HepG2 (cell line): Measurements from ENCODE around the gene LYRM1. TPM values are rescaled to one million over a fixed set of nuclear protein-coding genes. Genes with fewer than 3 reads are reported as not detected.

Experiments used
- ASH2L ChIP-seq: fragments of 300-600, 200-600 bp; sonication (generic); IDR thresholded peaks from 2 replicates; pipeline ENCODE4 v1.7.0; 2017; ENCODE audit warnings: low read depth, mild to moderate bottlenecking, moderate library complexity, mixed read lengths, low read length; ENCODE audit not compliant: insufficient read length
- FOXA3 ChIP-seq: IDR thresholded peaks from 2 replicates; pipeline ENCODE4 v1.6.1; 2016; ENCODE audit warnings: missing genetic modification reagents, missing compliant biosample characterization
- IKZF4 ChIP-seq: sonication (generic); formaldehyde crosslinking; IDR thresholded peaks from 2 replicates; pipeline ENCODE4 v1.5.1; 2020; ENCODE audit warnings: borderline replicate concordance, mild to moderate bottlenecking, low read depth, missing genetic modification reagents; ENCODE audit errors: not compliant biosample characterization
- MBNL3 ChIP-seq: fragments of 250-450 bp; sonication (Bioruptor Pico); conservative IDR thresholded peaks from 2 replicates; pipeline ENCODE4 v1.8.0; 2022; ENCODE audit warnings: mild to moderate bottlenecking, inconsistent platforms
- MED8 ChIP-seq: sonication (generic); formaldehyde crosslinking; IDR thresholded peaks from 2 replicates; pipeline ENCODE4 v1.8.1; 2023; ENCODE audit warnings: mild to moderate bottlenecking, missing genetic modification reagents; ENCODE audit not compliant: insufficient replicate concordance
- MZF1 ChIP-seq: sonication (generic); formaldehyde crosslinking; IDR thresholded peaks from 2 replicates; pipeline ENCODE4 v1.8.1; 2023; ENCODE audit warnings: mild to moderate bottlenecking, missing genetic modification reagents, borderline replicate concordance
- SAFB2 ChIP-seq: sonication (generic); formaldehyde crosslinking; IDR thresholded peaks from 2 replicates; pipeline ENCODE4 v1.5.1; 2020; ENCODE audit warnings: missing genetic modification reagents, low read depth, mild to moderate bottlenecking, borderline replicate concordance
- SMAD3 ChIP-seq: sonication (generic); formaldehyde crosslinking; IDR thresholded peaks from 2 replicates; pipeline ENCODE4 v1.4.0; 2020; ENCODE audit warnings: missing genetic modification reagents
- SMAD9 ChIP-seq: sonication (generic); formaldehyde crosslinking; IDR thresholded peaks from 2 replicates; pipeline ENCODE4 v1.5.1; 2020; ENCODE audit warnings: mild to moderate bottlenecking, missing genetic modification reagents
- TSC22D2 ChIP-seq: sonication (generic); formaldehyde crosslinking; IDR thresholded peaks from 2 replicates; pipeline ENCODE4 v1.5.1; 2020; ENCODE audit warnings: missing genetic modification reagents, mild to moderate bottlenecking, borderline replicate concordance
- XBP1 ChIP-seq: sonication (generic); formaldehyde crosslinking; IDR thresholded peaks from 2 replicates; pipeline ENCODE4 v1.5.0; 2020; ENCODE audit warnings: missing genetic modification reagents
- ZBTB8A ChIP-seq: sonication (generic); formaldehyde crosslinking; IDR thresholded peaks from 2 replicates; pipeline ENCODE4 v1.4.0; 2020; ENCODE audit warnings: mild to moderate bottlenecking, low read depth, missing genetic modification reagents, borderline replicate concordance
- ZNF138 ChIP-seq: sonication (generic); formaldehyde crosslinking; IDR thresholded peaks from 2 replicates; pipeline ENCODE4 v1.5.0; 2020; ENCODE audit warnings: mild to moderate bottlenecking, low read depth, missing genetic modification reagents
- ZNF34 ChIP-seq: sonication (generic); formaldehyde crosslinking; IDR thresholded peaks from 2 replicates; pipeline ENCODE4 v1.4.0; 2020; ENCODE audit warnings: mild to moderate bottlenecking, missing genetic modification reagents, borderline replicate concordance
- ZNF672 ChIP-seq: sonication (generic); formaldehyde crosslinking; IDR thresholded peaks from 2 replicates; pipeline ENCODE4 v1.8.1; 2022; ENCODE audit warnings: missing genetic modification reagents
- ZNF724P ChIP-seq: sonication (generic); formaldehyde crosslinking; IDR thresholded peaks from 2 replicates; pipeline ENCODE4 v1.8.0; 2022; ENCODE audit warnings: missing genetic modification reagents, borderline replicate concordance
- ZNF781 ChIP-seq: sonication (generic); formaldehyde crosslinking; IDR thresholded peaks from 2 replicates; pipeline ENCODE4 v1.5.1; 2020; ENCODE audit warnings: borderline replicate concordance, mild to moderate bottlenecking, missing genetic modification reagents; ENCODE audit errors: not compliant biosample characterization
- polyA plus RNA-seq, 8 experiments: library from polyadenylated mRNA; depleted of rRNA in 3 of 8; stranded (reverse) in 7 of 8; unstranded in 1 of 8; fragments of >200 nt; fragmentation: Illumina TruSeq in 4 of 8; extraction: Trizol in 4 of 8; gene quantifications; 2 replicates each; pipeline versions ENCODE4 v1.2.1 to v1.2.3, GENCODE V29; 2011 to 2016; ENCODE audit warnings: low read depth in 4 of 8, missing spikeins in 1 of 8, mixed read lengths in 1 of 8; ENCODE audit not compliant: insufficient read depth in 1 of 8
- total RNA-seq, 5 experiments: library from RNA; depleted of rRNA; stranded (reverse); fragments of >200 nt; fragmentation: Illumina TruSeq; extraction: Trizol; gene quantifications; 2 replicates each; pipeline ENCODE4 v1.2.3, GENCODE V29; 2016; ENCODE audit warnings: low read depth in 1 of 5
- TF ChIP-seq, protein P1 (sequence below): IDR thresholded peaks from 2 replicates; pipeline ENCODE4 v1.6.1; 2016
- TF ChIP-seq, protein P2 (sequence below): sonication (generic); formaldehyde crosslinking; IDR thresholded peaks from 2 replicates; pipeline ENCODE4 v1.4.0; 2020; ENCODE audit warnings: missing genetic modification reagents
- TF ChIP-seq, protein P3 (sequence below): sonication (generic); formaldehyde crosslinking; IDR thresholded peaks from 2 replicates; pipeline ENCODE4 v1.5.0; 2020; ENCODE audit warnings: mild to moderate bottlenecking, missing genetic modification reagents

LYRM1 gene
- total and polyA plus RNA-seq, 2 of the 13 experiments (the other 11 are each of a cell fraction or from before 2014, with no cell fraction given), result 59.2 to 82.6 TPM

DNA sequence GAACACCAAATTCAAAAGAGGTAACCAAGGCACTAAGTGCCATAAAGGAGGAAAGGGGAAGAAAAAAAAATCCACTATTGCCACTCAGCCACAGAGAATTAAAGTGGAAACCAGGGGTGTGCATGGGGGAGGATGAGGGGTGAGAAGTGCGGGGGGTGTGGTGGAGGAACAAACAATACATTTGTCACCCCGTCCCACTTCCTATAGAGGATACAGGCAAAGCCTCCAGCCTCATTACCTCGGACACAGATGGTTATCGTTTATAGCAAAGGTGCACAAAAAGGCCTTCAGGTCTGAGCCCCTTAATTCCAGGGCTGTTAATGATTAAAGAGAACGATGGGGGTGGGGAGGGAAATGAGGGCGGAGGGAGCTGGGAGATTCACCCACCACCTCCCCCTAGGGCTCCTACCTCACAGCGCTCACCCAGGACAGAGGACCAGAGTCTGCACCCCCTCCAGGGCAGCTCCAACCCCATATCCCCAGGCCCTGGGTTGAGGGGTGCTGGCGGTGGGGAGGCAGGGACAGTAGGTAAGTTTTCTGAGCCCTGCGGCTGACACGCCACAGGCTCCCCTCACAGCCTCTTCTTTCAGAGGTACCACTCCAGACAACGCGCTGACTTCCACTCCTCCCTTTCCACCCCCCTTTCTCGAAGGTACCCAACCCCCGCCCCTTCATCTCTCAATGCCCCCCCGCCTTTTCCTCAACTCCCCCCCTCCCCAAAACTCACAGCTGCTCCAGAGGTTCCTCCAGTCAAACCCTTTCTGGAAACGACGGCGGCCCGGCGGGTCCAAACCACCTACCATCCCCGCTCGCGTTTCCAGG is 883 bp upstream of the LYRM1 start (continued):
- TF ChIP-seq, protein P1, sequence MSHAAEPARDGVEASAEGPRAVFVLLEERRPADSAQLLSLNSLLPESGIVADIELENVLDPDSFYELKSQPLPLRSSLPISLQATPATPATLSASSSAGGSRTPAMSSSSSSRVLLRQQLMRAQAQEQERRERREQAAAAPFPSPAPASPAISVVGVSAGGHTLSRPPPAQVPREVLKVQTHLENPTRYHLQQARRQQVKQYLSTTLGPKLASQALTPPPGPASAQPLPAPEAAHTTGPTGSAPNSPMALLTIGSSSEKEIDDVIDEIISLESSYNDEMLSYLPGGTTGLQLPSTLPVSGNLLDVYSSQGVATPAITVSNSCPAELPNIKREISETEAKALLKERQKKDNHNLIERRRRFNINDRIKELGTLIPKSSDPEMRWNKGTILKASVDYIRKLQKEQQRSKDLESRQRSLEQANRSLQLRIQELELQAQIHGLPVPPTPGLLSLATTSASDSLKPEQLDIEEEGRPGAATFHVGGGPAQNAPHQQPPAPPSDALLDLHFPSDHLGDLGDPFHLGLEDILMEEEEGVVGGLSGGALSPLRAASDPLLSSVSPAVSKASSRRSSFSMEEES, result no peak
- TF ChIP-seq, protein P2, sequence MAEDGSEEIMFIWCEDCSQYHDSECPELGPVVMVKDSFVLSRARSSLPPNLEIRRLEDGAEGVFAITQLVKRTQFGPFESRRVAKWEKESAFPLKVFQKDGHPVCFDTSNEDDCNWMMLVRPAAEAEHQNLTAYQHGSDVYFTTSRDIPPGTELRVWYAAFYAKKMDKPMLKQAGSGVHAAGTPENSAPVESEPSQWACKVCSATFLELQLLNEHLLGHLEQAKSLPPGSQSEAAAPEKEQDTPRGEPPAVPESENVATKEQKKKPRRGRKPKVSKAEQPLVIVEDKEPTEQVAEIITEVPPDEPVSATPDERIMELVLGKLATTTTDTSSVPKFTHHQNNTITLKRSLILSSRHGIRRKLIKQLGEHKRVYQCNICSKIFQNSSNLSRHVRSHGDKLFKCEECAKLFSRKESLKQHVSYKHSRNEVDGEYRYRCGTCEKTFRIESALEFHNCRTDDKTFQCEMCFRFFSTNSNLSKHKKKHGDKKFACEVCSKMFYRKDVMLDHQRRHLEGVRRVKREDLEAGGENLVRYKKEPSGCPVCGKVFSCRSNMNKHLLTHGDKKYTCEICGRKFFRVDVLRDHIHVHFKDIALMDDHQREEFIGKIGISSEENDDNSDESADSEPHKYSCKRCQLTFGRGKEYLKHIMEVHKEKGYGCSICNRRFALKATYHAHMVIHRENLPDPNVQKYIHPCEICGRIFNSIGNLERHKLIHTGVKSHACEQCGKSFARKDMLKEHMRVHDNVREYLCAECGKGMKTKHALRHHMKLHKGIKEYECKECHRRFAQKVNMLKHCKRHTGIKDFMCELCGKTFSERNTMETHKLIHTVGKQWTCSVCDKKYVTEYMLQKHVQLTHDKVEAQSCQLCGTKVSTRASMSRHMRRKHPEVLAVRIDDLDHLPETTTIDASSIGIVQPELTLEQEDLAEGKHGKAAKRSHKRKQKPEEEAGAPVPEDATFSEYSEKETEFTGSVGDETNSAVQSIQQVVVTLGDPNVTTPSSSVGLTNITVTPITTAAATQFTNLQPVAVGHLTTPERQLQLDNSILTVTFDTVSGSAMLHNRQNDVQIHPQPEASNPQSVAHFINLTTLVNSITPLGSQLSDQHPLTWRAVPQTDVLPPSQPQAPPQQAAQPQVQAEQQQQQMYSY (CRISPR knock-in tag), result no peak
- TF ChIP-seq FOXA3 (peak; percentile 49), SAFB2 (CRISPR knock-in tag) (0 out of 2 replicates have a peak, but pooled peaks have one; percentile 58), ZNF724P (CRISPR knock-in tag) (peak; percentile 77; the same call in 1 of the 2 replicates), ZNF781 (peak; percentile 7), MED8 (CRISPR knock-in tag) (no peak), XBP1 (no peak), SMAD9 (no peak), ZNF672 (CRISPR knock-in tag) (no peak), ZNF34 (CRISPR knock-in tag) (no peak; the same call in 1 of the 2 replicates), TSC22D2 (CRISPR knock-in tag) (peak; percentile 57; the same call in 1 of the 2 replicates), MBNL3 (CRISPR knock-in tag) (no peak), ASH2L (no peak), MZF1 (CRISPR knock-in tag) (no peak), ZNF138 (CRISPR knock-in tag) (0 out of 2 replicates have a peak, but pooled peaks have one; percentile 64), IKZF4 (CRISPR knock-in tag) (peak; percentile 51), SMAD3 (CRISPR knock-in tag) (no peak), ZBTB8A (CRISPR knock-in tag) (no peak)
- TF ChIP-seq, protein P3, sequence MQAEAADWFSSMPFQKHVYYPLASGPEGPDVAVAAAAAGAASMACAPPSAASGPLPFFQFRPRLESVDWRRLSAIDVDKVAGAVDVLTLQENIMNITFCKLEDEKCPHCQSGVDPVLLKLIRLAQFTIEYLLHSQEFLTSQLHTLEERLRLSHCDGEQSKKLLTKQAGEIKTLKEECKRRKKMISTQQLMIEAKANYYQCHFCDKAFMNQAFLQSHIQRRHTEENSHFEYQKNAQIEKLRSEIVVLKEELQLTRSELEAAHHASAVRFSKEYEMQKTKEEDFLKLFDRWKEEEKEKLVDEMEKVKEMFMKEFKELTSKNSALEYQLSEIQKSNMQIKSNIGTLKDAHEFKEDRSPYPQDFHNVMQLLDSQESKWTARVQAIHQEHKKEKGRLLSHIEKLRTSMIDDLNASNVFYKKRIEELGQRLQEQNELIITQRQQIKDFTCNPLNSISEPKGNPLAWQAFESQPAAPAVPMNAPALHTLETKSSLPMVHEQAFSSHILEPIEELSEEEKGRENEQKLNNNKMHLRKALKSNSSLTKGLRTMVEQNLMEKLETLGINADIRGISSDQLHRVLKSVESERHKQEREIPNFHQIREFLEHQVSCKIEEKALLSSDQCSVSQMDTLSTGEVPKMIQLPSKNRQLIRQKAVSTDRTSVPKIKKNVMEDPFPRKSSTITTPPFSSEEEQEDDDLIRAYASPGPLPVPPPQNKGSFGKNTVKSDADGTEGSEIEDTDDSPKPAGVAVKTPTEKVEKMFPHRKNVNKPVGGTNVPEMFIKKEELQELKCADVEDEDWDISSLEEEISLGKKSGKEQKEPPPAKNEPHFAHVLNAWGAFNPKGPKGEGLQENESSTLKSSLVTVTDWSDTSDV (CRISPR knock-in tag), result no peak
